ENCODE data around the gene PLXNA4. TPM values are rescaled to one million over a fixed set of nuclear protein-coding genes. Genes with fewer than 3 reads are reported as not detected.

PLXNA4 gene
- total RNA-seq, 4 donors from 2014 or later = 1.1 to 2.8 (median 1.4) TPM

DNA sequence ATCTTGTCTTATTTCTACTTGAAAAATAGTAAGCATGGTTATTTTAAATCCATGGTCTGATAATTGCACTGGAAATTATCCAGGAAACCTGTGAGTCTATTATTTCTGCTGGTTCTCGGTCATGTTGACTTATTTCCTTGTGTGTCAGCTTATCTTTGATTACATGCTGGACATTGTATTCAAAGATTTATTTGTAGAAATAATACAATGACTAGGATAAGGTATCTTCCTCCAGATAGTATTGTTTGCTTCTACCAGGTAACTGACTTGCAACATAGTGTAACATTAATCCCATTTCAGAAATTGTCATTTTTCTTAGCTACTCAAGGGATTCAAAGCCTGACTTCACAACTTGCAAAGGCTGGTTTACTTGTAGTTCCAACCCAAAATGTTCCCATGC is 33.4 kb downstream of the PLXNA4 start:
- in situ Hi-C loops (cut with MboI; ENCODE audit: low pct_ligation_motif_present in 1 of 4, low pct_unique_long_range_greater_than_20kb in 1 of 4, low sequenced_read_pairs in 3 of 4) = no loop called here
- no peak for TF ChIP-seq POLR2AphosphoS5 (IDR thresholded peaks at IDR 0.05)
- TF ChIP-seq EP300 (IDR thresholded peaks at IDR 0.05; ENCODE audit: low read depth) = no peak
- TF ChIP-seq POLR2A (IDR thresholded peaks at IDR 0.05) = no peak
- no peak for TF ChIP-seq CTCF (IDR thresholded peaks at IDR 0.05)
- Histone ChIP-seq H3K9me3 (no peaks in the 10 kb centered on the region), H3K4me3 (no peak overlapping the region), H3K27me3 (no peaks in the 10 kb centered on the region), H3K27ac (no peak overlapping the region), H3K36me3 (no peaks in the 10 kb centered on the region), H3K4me1 (no peaks in the 10 kb centered on the region)
- WGBS, 2 donors (ENCODE audit: low coverage in 1 of 2) = 58 to 78% methylated on average over 1 of the region's 1 CpG
- intact Hi-C loops (cut with DNase I; ENCODE audit: low total_unique reads) = no loop called here
- DNase-seq = no peak

DNA sequence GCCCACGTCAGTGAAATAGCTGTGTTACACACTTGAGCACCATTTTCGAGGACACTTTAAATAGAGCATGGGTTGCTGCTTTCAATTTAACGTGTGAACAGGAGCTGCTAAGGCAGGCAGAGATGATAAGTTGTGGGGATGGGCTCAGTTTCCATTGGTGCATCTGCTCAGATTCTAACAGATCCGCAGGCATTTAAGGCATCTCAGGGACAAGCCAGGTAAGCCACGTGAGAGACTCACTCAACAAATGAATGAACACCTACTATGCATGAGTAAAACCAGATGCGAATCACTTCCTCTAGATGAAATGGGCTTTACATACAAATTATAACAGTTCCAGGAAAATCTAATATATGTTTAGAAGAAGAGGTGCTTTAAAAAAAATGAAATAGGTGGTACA is 34.6 kb downstream of the PLXNA4 start:
- no peaks in the 10 kb centered on the region for H3K27me3 ChIP-seq
- in situ Hi-C loops (cut with MboI; ENCODE audit: low pct_ligation_motif_present in 1 of 4, low pct_unique_long_range_greater_than_20kb in 1 of 4, low sequenced_read_pairs in 3 of 4) = no loop called here
- H3K4me1 ChIP-seq = no peaks in the 10 kb centered on the region
- no peak for DNase-seq
- H3K4me3 ChIP-seq = no peak overlapping the region
- no peak overlapping the region for H3K27ac ChIP-seq
- no peaks in the 10 kb centered on the region for H3K9me3 ChIP-seq
- no peaks in the 10 kb centered on the region for H3K36me3 ChIP-seq
- WGBS, 2 donors (ENCODE audit: low coverage in 1 of 2) = 61 to 71% methylated on average over 1 to 6 of the region's 6 CpGs
- intact Hi-C loops (cut with DNase I; ENCODE audit: low total_unique reads) = no loop called here
- TF ChIP-seq POLR2A (IDR thresholded peaks at IDR 0.05) = no peak
- no peak for TF ChIP-seq POLR2AphosphoS5 (IDR thresholded peaks at IDR 0.05)
- TF ChIP-seq EP300 (IDR thresholded peaks at IDR 0.05; ENCODE audit: low read depth) = no peak
- TF ChIP-seq CTCF (IDR thresholded peaks at IDR 0.05) = no peak

GRCh38 chr7:132537456-132538145 is 38.7 kb downstream of the PLXNA4 start:
- Histone ChIP-seq H3K36me3 (no peaks in the 10 kb centered on the region), H3K27ac (no peak overlapping the region), H3K4me3 (no peak overlapping the region), H3K9me3 (no peaks in the 10 kb centered on the region), H3K4me1 (no peaks in the 10 kb centered on the region), H3K27me3 (no peaks in the 10 kb centered on the region)
- intact Hi-C loops (cut with DNase I; ENCODE audit: low total_unique reads) = no loop called here
- WGBS, 2 donors (ENCODE audit: low coverage in 1 of 2) = 60 to 79% methylated on average over 1 to 8 of the region's 8 CpGs
- DNase-seq = no peak
- in situ Hi-C loops (cut with MboI; ENCODE audit: low pct_ligation_motif_present in 1 of 4, low pct_unique_long_range_greater_than_20kb in 1 of 4, low sequenced_read_pairs in 3 of 4) = no loop called here
- TF ChIP-seq POLR2A (IDR thresholded peaks at IDR 0.05) (no peak), CTCF (IDR thresholded peaks at IDR 0.05) (no peak), EP300 (IDR thresholded peaks at IDR 0.05; ENCODE audit: low read depth) (no peak), POLR2AphosphoS5 (IDR thresholded peaks at IDR 0.05) (no peak)

DNA sequence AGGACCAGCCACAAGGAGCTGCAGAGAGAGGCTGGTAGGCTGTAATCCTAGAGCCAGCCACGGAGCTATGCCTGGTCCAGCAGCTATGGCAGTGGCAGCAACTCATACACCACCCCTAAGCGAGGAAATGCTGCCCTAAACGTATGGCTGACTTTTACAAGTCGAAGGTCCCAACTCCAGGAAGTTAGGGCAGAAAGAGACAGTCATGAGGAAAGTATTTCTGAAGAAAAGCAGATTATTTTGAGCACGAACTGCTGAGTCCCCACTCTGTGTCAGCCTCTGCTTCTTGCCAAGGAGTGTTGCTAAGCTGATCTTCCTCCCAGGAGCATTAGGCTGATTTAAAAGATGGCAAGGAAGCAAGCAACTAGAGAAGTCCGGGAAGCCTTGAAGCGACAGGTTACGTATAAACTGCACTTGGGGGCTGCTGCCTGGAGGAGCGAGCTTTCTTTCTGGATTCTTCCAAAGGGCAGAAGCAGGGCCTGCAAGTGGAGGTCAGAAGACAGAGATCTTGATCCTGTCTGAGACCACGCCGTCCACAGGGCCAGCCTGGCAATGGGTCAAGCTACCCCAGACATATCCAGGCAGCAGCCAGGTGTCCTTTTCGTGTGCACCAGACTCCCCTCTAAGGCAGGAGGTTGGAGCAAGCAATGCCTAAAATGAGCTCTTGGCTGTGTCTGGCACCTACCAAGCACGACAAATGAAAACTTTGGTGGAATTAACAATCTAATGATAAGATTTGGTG is 39.4 kb downstream of the PLXNA4 start:
- no peaks in the 10 kb centered on the region for H3K36me3 ChIP-seq
- TF ChIP-seq POLR2AphosphoS5 (IDR thresholded peaks at IDR 0.05) = no peak
- TF ChIP-seq CTCF (IDR thresholded peaks at IDR 0.05) = no peak
- in situ Hi-C loops (cut with MboI; ENCODE audit: low pct_ligation_motif_present in 1 of 4, low pct_unique_long_range_greater_than_20kb in 1 of 4, low sequenced_read_pairs in 3 of 4) = no loop called here
- intact Hi-C loops (cut with DNase I; ENCODE audit: low total_unique reads) = no loop called here
- H3K4me1 ChIP-seq = no peaks in the 10 kb centered on the region
- H3K27ac ChIP-seq = no peak overlapping the region
- WGBS, 2 donors (ENCODE audit: low coverage in 1 of 2) = 81 to 83% methylated on average over 5 to 13 of the region's 13 CpGs
- no peak for DNase-seq
- no peaks in the 10 kb centered on the region for H3K27me3 ChIP-seq
- H3K4me3 ChIP-seq = no peak overlapping the region
- H3K9me3 ChIP-seq = no peaks in the 10 kb centered on the region
